ENCODE measurements around the gene VCL. TPM values are rescaled to one million over a fixed set of nuclear protein-coding genes. Genes with fewer than 3 reads are reported as not detected.
A peak's percentile ranks its signal among the peaks of the same experiment; 100 is the strongest.
"Not testable (repeated sequence)": the region's sequence is repeated elsewhere in the genome, so short reads cannot be mapped to it uniquely, and the experiment has no call there.

VCL gene
- total and polyA plus RNA-seq, 4 donors = 4.3 to 37.8 (median 17.3) TPM

GRCh38 chr10:73964743-73965142, 33.2 kb upstream of the VCL start:
- Histone ChIP-seq H3K9ac (ENCODE audit: low read depth in 1 of 2, low read length in 2 of 2) (no peak overlapping the region), H3K4me1 (ENCODE audit: control insufficient read depth in 4 of 4, insufficient read depth in 4 of 4, low read length in 3 of 4) (peaks cover 0 to 5% (median 0%) of the 10 kb centered on the region in 4 donors), H3K9me3 (ENCODE audit: control insufficient read depth in 4 of 4, low read length in 3 of 4) (no peaks in the 10 kb centered on the region), H3K36me3 (ENCODE audit: control insufficient read depth in 4 of 4, insufficient read depth in 3 of 4, low read depth in 1 of 4, low read length in 3 of 4) (no peaks in the 10 kb centered on the region), H3K27ac (ENCODE audit: low read depth in 1 of 2, low read length in 2 of 2) (no peak overlapping the region), H3K27me3 (ENCODE audit: control insufficient read depth in 4 of 4, insufficient read depth in 4 of 4, low read length in 3 of 4) (no peaks in the 10 kb centered on the region), H3K4me3 (ENCODE audit: low read depth in 1 of 3, low read length in 3 of 3) (no peak overlapping the region)
- no peak for TF ChIP-seq ATF3 (IDR thresholded peaks at IDR 0.05)
- TF ChIP-seq MAX (IDR thresholded peaks at IDR 0.05) = no peak
- TF ChIP-seq REST (IDR thresholded peaks at IDR 0.05) = no peak
- no peak for TF ChIP-seq EGR1 (IDR thresholded peaks at IDR 0.05; ENCODE audit: low read depth in 2 of 2)
- no peak for TF ChIP-seq CTCF (IDR thresholded peaks at IDR 0.05; ENCODE audit: low read depth, low read length, missing input control)
- no peak for TF ChIP-seq FOXA2 (IDR thresholded peaks at IDR 0.05)
- no peak for TF ChIP-seq ZBTB33 (IDR thresholded peaks at IDR 0.05)
- no peak for TF ChIP-seq FOXA1 (IDR thresholded peaks at IDR 0.05)
- no peak for TF ChIP-seq NR2F2 (IDR thresholded peaks at IDR 0.05)
- no peak for TF ChIP-seq HNF4G (IDR thresholded peaks at IDR 0.05)
- TF ChIP-seq HNF4A (conservative IDR thresholded peaks at IDR 0.05) = no peak
- no peak for TF ChIP-seq SP1 (IDR thresholded peaks at IDR 0.05)
- no peak for TF ChIP-seq YY1 (IDR thresholded peaks at IDR 0.05)
- no peak for TF ChIP-seq GABPA (IDR thresholded peaks at IDR 0.05 in 1 of 2, conservative IDR thresholded peaks at IDR 0.05 in 1 of 2)
- TF ChIP-seq RAD21 (IDR thresholded peaks at IDR 0.05) = no peak
- TF ChIP-seq JUND (IDR thresholded peaks at IDR 0.05) = no peak
- TF ChIP-seq TAF1 (conservative IDR thresholded peaks at IDR 0.05) = no peak
- no peak for TF ChIP-seq RXRA (IDR thresholded peaks at IDR 0.05)
- 95% methylated on average over 2 of the region's 2 CpGs for WGBS
- DNase-seq (ENCODE audit: low spot score) = no peak

GRCh38 chr10:73965267-73965889, 32.5 kb upstream of the VCL start:
- not testable (repeated sequence) for H3K4me3 ChIP-seq (ENCODE audit: low read depth in 1 of 3, low read length in 3 of 3); DNase-seq (ENCODE audit: low spot score); H3K36me3 ChIP-seq (ENCODE audit: control insufficient read depth in 4 of 4, insufficient read depth in 3 of 4, low read depth in 1 of 4, low read length in 3 of 4); H3K4me1 ChIP-seq (ENCODE audit: control insufficient read depth in 4 of 4, insufficient read depth in 4 of 4, low read length in 3 of 4); H3K9me3 ChIP-seq (ENCODE audit: control insufficient read depth in 4 of 4, low read length in 3 of 4); H3K27me3 ChIP-seq (ENCODE audit: control insufficient read depth in 4 of 4, insufficient read depth in 4 of 4, low read length in 3 of 4); H3K9ac ChIP-seq (ENCODE audit: low read depth in 1 of 2, low read length in 2 of 2)
- peak overlapping the region; percentile 21 to 51 for H3K27ac ChIP-seq (ENCODE audit: low read depth in 1 of 2, low read length in 2 of 2)
- 89% methylated on average over 12 of the region's 12 CpGs for WGBS
